Testis (tissue), 2 donors: ENCODE results near the gene RAI1.

Experiments
- CTCF ChIP-seq, 3 experiments: fragments of 450-650 bp in 2 of 3; fragments of 200-600 bp in 1 of 3; sonication (generic) in 1 of 3; IDR thresholded peaks; one replicate each; pipeline ENCODE4 v1.5.1; 2016 to 2019; ENCODE audit warnings: antibody characterized with exemption in 3 of 3, mild to moderate bottlenecking in 2 of 3, moderate library complexity in 1 of 3
- POLR2A ChIP-seq: fragments of 450-650 bp; IDR thresholded peaks from one replicate; pipeline ENCODE4 v1.6.1; 2017; ENCODE audit warnings: antibody characterized with exemption, mild to moderate bottlenecking, moderate library complexity

- TF ChIP-seq POLR2A = no peak
- TF ChIP-seq CTCF (IDR thresholded peaks at IDR 0.05) = no peak
Measured at GRCh38 chr17:17719966-17720543, 38.8 kb downstream of the RAI1 start.
